Epidermal melanocyte (primary cell): ENCODE data around the gene G2E3.
A peak's percentile ranks its signal among the peaks of the same experiment; 100 is the strongest.
"Not testable (repeated sequence)": the region's sequence is repeated elsewhere in the genome, so short reads cannot be mapped to it uniquely, and the experiment has no call there.

Source experiments
- DNase-seq: peaks from one replicate; pipeline ENCODE4 v3.0.0; 2011; ENCODE audit warnings: low spot score; ENCODE audit not compliant: insufficient read length

Gene G2E3, protein sequence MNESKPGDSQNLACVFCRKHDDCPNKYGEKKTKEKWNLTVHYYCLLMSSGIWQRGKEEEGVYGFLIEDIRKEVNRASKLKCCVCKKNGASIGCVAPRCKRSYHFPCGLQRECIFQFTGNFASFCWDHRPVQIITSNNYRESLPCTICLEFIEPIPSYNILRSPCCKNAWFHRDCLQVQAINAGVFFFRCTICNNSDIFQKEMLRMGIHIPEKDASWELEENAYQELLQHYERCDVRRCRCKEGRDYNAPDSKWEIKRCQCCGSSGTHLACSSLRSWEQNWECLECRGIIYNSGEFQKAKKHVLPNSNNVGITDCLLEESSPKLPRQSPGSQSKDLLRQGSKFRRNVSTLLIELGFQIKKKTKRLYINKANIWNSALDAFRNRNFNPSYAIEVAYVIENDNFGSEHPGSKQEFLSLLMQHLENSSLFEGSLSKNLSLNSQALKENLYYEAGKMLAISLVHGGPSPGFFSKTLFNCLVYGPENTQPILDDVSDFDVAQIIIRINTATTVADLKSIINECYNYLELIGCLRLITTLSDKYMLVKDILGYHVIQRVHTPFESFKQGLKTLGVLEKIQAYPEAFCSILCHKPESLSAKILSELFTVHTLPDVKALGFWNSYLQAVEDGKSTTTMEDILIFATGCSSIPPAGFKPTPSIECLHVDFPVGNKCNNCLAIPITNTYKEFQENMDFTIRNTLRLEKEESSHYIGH

DNA sequence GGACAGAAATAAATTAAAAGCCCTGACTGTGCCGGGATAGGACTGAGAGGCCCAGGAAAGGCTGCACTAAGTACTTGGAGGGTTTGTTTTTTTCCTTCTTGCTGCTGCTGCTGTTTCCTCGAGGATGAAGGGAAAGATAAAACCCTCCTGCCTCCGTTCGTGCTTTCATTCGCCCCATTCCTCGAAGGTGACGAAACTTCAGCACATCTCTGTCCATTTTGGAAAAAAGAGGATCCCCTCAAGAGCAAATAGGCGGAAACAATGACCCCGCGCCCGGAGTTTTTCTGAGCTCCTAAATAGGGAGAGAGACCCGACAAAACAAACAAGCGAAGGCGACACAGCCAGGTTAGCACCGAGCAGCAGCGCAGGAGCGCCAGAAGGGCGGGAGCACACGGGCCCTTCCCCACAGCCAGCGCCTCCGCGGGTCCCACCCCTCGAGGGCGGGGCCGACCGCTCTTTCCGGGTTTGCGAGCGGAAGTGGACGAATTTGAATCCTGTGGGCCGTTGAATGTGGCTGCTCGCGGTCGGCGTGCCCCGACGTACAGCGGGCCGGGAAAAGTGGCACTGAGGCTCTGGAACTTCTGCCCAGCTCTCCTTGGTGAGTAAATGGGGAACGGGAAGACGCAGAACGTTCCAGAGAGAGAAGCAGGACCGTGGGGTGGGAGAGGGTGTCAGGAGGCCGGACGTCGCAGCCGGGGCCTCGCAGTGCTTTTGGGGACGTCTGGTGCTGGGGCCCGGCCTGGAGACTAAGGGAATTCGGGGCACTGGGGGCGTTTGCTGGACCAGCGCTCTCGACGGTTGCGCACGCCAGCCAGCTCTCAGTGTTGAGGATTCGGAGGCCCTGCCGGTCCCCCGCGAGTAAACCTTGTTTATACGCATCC lies at the start of gene G2E3:
TSS of gene G2E3 (plus strand) at position 484 of the 881 bp plus-strand sequence. CDS start 21,922 bp downstream, outside the sequence.
- DNase-seq = peak; percentile 76

DNA sequence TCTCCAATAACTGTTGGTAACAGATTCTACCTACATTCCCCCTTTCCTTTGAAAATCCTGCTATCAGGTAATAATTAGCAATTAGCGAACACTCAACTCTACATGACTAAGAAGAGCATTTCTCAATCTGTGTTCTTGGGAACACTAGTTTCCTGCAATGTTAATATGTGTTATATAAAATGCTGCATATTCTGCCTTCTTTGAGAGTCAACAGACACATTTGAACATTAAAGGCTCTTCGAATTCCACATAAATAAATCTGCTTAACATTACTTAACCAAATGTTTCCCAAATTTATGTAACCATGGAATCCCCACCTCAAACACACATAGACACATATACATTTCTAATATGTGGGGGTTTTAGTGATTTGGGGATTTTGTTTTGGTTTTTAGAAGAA lies 41.2 kb upstream of the G2E3 start:
- no peak for DNase-seq

DNA sequence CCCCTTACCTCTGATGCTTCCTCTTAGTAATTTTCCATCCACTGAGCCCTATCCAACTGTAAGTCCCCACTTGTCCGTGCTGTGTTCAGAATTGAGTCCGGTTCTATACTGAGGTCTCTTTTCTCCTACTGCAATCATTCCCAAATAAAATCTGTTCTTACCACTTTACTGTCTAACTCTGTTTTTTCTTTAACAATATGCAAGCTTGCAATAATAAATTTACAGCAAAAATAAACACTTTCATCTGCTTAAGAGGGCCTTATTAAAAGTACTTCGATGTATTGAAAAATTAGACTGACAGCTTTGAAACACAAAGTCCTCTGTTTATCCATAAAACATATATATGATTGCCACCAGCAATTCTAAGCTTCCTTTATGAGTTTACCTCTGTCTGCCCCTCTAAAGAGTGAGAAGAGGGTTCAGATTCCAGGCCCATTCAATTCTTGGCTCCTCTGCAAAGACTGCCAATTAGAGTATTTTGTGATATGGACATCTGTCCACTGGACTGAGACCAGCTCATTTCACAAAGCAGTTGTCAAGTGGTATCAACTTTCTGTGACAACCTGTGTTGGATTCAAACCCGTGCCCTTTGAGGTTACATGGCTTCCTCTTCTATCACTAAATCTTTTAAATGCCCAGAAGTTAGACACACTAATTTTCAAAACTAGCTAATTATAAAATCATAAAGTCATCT lies 39.9 kb upstream of the G2E3 start:
- DNase-seq = no peak

DNA sequence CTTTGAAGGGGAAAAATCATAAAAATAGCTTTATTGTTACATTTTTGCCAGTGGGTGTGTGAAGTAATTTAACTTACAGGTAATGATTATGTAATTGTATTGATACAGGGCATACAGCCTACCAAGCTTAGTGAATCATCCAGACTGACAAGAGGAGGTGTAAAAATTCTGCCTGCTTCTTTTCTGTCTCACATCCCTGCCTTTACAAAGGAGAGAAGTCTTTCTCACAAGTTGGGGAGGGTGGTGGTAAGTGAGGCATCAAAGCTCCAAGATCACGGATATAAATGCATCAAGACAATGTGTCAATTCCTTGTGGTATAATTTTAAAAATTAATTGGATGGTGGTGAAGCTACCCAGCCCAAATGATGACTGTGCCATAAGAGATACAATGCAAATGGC lies 39.0 kb upstream of the G2E3 start:
- DNase-seq = no peak

DNA sequence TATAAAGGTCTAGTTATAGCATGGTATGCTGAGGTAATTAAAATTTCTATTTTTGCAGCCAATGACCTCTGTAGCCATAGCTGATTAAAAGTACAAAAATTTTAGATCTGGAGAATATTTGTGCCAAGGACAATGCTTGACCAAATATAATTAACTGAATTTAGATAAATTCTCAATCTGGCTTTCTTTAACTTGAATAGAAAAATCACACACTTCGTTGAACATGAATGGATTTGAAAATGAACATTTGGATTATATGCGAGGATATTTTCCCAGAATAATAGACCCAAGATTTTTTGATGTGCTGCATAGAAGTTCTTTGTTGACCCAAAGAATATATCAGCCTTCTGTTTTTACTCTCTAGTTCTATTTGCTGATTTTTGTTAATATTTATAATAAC lies 38.4 kb upstream of the G2E3 start:
- no peak for DNase-seq

DNA sequence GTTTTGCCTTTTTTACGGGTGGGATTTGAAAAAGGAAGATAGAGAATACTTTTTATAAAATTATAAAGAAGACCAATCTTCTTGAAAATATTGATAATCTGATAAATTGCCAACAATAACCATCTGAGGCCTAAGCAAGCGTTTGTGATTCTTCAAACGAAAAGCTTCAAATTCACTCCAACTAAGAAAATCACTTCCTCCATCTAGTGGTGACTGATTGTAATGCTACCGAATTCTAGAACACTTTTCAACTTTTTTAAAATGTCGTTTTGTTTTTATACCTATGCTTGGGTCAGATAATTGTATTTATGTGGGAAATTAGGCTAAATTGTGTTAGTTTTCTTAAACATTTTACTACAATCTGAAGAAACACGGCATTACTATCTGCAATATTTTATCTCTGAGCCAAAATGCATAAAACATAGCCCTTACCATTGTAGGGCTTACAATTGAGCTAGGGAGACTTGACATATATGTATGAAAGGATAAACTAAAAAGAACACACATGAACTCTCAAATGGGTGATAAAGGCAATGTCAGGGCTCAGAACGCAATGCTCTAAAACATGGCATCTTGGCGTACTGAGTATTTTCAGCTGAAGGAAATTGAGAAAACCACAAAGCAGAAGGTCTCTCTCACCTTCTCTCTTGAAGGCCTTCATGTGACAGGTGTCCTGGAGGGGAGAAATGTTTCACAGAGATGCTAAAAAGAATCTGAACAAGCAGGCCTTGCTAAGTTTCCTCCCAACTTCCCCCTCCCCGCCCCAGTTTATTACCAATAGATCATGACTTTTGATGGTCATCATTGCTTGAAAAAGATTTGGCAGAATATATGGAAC lies 36.8 kb upstream of the G2E3 start:
- peak; percentile 51 for DNase-seq

DNA sequence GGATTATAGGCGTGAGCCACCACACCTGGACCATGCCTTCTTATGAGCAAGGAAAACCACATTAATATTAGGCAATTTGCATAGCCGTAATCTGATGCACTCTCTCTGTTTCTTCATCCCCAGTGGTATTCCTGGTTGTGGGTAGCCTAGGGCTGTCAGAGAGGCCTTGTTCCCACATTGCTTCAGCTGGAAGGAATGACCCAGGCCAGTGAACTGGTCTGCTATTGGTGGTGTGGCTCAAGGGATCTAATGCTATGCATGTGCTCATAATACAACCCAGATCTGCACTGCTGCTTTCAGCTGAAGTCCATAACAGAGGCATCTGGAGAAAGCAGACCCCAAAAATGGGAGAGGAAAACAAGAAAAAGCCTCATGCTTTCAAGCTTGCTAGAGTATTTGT lies 33.1 kb upstream of the G2E3 start:
- DNase-seq = no peak

DNA sequence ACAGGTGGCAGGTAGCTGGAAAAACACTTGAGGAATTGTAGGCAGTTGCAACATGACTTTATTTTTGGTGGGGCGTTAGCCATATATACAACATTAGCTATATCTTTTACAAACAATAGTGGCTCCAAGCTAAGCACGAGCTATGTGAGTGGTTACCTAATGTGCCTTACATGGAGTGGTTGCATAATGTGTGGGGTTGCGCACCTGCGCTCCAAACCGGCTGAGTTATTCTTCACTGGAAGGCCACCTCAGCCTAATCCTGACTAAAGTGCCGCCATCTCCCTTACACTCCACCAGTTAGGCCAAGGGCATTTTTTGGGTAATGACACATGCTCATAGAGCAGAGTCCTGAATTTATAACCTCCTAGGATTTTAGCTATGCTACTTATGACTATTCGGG lies 31.8 kb upstream of the G2E3 start:
- no peak for DNase-seq

DNA sequence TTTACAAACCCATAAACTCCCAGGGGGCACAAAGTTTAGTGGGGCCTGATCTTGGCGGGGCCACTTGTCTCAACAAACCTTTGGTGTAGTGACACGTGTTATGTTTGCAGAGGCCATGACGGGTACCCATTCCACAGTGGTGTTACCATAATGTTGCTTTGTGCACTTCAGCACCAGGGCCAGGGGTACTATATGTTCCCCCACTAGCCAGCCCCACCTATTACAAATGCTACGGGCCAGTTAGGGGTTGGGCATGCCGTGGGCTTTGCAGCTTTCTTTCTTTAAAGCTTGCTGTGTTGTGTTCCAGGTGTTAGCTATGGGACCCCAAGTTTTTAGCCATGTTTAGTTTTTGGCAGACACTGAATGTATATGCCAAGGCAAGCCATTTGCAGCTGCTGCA lies 30.8 kb upstream of the G2E3 start:
- DNase-seq = no peak

DNA sequence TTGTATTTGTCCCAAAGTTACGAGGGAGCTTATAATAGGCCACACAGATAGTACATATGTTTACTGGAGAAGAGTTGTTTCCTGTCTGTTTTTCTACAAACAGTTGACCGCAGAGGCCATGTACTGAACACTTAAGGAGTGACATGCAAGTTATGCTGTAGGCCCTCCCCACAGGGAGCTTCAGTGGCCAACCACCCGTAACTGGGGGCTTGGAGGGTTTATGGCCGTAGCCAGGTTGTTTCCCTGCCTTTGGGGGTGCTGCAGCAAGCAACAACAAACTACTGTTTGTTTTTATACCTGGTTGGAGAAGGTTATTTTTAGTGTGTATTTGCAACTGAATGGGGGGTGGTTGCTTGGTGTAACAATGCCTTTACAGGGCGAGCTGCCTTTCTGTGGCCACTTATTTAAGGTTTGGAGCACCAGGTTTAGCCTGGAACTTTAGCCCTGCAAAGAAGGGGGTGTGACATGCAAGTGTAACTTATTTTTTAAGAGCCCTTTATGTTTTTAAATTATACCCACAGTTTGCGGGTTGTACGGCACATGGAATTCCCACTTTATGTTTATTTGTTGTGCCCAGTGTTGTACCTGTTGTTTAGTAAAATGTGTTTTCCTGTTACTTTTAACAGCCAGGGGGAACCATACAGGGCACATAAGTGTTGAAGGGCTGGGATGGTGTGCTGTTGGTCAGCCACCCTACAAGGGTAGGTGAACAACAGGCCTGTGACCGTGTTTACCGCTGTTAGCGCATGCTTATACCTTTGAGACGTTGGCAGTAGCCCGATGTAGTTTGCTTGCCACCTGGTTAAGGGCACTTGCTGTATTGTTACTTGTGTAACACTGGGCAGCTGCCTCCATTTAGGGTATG lies 29.9 kb upstream of the G2E3 start:
- no peak for DNase-seq

DNA sequence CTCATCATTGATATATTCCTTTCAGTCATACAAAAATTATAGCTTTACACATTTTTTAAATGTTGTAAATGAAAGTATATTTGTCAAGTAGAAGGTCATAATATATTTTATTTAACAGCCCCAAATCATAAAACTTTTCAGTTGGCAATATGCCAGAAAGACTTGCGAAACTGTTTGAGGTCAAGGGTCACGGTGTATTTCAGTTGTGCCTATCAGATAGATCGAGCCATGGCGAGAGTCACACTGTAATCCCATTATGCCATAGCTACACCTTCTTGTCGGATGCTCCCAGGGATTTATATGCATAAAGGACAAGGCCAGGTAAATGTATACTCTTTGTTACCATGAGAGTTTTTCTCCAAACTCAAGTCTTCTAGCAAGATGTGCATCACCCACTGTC lies 26.7 kb upstream of the G2E3 start:
- DNase-seq = no peak

DNA sequence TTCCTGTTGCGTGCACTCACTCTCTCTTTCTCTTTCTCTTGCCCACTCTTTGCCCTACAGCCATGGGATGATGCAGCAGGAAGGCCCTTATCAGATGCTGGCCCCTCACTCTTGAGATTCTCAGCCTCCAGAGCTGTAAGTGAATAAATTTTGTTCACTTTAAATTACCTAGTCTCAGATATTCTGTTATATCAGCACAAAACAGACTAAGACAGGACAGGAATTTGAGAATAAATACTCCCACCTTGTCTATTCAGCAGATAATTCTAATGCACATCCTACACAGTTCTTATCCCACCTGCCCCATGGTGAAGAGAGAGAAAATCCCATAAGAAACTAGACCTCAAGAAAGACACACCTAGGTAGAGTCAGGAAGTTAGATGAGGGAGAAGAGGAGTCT lies 25.8 kb upstream of the G2E3 start:
- DNase-seq = no peak

DNA sequence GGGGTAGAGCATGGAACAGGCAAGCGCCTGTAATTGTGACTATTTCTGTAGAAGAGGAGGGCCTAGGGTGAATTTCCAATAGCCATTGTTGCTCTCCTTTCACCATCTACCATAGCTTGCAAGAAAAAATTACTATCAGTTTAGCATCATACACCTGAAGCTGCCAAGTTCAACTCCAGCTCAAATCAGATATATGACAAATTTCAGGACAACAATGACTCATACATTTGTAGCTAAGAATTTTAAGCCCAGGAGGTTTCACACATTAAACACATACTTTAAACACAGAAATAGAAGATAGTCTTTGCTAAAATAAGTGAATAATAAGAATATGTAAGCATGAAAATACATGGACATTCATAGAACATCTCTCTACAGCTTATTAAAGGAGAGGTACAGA lies 17.6 kb upstream of the G2E3 start:
- no peak for DNase-seq

DNA sequence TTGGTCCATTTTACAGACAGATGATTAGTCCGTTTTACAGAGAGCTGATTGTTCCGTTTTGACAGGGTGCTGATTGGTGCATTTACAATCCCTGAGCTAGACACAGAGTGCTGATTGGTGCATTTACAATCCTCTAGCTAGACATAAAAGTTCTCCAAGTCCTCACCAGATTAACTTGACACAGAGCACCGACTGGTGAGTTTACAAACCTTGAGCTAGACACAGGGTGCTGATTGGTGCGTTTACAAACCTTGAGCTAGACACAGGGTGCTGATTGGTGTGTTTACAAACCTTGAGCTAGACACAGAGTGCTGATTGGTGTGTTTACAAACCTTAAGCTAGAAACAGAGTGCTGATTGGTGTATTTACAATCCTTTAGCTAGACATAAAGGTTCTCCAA lies 12.2 kb upstream of the G2E3 start:
- DNase-seq = not testable (repeated sequence)

DNA sequence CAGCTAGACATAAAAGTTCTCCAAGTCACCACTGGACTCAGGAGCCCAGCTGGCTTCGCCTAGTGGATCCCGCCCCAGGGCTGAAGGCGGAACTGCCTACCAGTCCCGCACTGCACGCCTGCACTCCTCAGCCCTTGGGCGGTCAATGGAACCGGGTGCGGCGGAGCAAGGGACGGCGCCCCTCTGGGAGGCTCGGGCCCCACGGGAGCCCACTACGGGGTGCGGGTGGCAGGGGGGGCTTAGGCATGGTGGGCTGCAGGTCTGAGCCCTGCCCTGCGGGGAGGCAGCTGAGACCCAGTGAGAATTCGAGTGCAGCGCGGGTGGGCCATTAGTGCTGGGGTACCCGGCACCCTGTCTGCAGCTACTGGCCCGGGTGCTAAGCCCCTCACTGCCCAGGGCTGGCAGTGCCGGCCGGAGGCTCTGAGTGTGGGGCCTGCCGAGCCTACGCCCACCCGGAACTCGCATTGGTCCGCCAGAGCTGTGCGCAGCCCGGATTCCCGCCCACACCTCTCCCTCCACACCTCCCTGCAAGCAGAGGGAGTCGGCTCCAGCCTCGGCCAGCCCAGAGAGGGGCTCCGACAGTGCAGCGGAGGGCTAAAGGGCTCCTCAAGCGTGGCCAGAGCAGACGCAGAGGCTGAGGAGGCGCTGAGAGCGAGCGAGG lies 11.4 kb upstream of the G2E3 start:
- no peak for DNase-seq

DNA sequence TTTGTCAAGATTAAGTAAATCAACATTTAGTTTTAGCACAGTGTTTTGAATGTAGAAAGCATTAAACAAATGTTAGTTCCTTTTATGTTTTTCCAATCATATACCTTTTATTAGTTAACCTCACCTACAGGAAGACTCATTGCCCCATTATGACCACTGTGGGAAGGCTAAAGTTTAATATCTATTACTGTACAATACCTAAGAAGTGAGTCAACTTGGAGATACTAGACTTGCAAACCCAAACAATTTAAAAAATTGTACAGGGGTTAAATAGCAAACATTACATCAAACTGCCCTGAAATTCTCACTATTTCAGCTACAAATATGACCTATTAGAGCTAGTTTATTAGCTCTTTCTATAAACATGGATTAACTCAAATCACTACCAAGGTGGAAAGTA lies 8.6 kb upstream of the G2E3 start:
- no peak for DNase-seq

DNA sequence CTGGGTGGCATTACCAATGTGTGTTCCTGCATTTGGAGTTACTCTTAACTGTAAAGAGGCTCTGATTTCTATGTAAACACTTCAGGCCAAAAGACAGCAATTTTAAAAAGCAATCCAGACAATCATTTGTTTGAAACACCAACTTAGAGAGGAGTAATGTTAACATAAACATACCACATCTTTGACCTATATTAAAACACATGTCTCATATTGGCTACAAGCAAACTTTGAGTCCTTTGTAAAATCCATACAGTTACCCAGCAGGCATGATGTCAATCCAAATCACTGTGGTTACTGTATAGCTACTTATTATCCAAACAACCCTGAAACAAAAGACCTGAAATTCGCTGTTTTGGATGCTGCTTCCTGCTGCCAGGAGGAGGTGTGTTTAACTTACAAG lies 7.5 kb upstream of the G2E3 start:
- DNase-seq = no peak

DNA sequence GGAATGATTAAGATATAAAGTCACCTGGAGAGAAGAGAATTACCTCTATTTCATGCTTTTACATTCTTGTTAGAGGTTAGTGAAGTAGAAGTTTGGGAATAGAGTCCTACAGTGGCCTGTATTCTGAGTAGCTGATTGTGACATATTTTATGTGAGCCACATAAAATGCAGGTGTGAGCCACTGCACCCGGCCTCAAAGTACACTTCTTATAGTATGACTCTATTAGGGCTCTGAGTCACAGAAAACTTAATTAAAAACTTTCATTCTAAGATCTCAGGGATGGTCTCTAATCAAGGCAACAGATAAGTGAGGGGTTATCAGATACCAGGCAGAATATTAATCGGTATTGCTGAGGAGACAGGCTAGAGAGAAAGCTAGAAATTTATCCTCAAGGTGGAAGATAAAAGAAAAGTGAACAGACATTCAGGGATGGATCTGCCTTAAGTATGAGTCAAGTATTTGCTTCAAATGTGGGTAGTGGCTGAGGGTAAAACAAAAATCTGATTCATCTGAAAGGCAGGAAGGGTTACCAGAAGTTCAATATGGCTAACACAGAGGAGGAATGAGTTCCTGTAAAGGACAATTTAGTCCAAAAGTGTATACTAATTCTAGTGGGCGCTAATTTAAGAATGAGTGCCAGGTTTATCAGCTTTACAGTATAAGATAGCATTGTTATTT lies 5.5 kb upstream of the G2E3 start:
- DNase-seq = no peak

DNA sequence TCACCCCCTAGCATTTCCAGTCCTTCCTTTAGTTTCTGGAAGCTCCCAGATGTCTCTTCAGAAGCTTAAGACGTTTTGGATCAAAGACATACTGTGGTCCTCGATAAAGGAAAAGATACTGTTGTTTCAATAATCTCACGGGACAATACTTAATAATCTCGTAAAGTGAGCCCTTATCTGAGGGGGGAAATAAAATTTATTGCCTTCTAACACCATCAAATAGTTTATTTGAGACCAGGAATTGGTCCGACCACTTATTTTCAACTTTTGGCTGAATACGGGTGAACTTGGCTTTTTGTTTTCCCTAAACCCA lies 640 bp upstream of the G2E3 start:
- DNase-seq = no peak
